Measurements from ENCODE around the gene RFTN1. TPM values are rescaled to one million over a fixed set of nuclear protein-coding genes. Genes with fewer than 3 reads are reported as not detected.

Gene RFTN1
- total RNA-seq, 3 donors from 2014 or later (not counting 1 experiment from before 2014, with no cell fraction given) = 112 to 135 (median 115) TPM

- H3K27ac ChIP-seq (ENCODE audit: low read length) = no peak overlapping the region
- ATAC-seq (no peak), DNase-seq (no peak)
- Mint-ChIP-seq H3K4me3 (no peak overlapping the region), H3K9me3 (no peaks in the 10 kb centered on the region), H3K4me1 (peaks cover 15 to 20% of the 10 kb centered on the region in 2 donors), H3K27me3 (ENCODE audit: low read depth in 2 of 2) (peaks cover 0 to 9% of the 10 kb centered on the region in 2 donors), H3K36me3 (no peaks in the 10 kb centered on the region), H3K27ac (no peak overlapping the region)
- intact Hi-C loops (cut with micrococcal nuclease) = no loop called here
- H3K27me3 ChIP-seq (ENCODE audit: control insufficient read depth, insufficient read depth, low read length) = no peaks in the 10 kb centered on the region
- no peaks in the 10 kb centered on the region for H3K36me3 ChIP-seq (ENCODE audit: control insufficient read depth, insufficient read depth, low read length)
- WGBS (ENCODE audit: insufficient coverage) = 95% methylated on average over 2 of the region's 3 CpGs
- peaks cover 8% of the 10 kb centered on the region for H3K4me1 ChIP-seq (ENCODE audit: control insufficient read depth, insufficient read depth, low read length)
- TF ChIP-seq CTCF (IDR thresholded peaks at IDR 0.05) = no peak
- H3K4me3 ChIP-seq (ENCODE audit: low read length) = no peak overlapping the region
- H3K9me3 ChIP-seq (ENCODE audit: control insufficient read depth, insufficient read depth, low read length) = no peaks in the 10 kb centered on the region
These were observed 39.3 kb upstream of the RFTN1 start for GRCh38 chr3:16552757-16553156.

- intact Hi-C loops (cut with micrococcal nuclease) = loop anchor here (2.0 kb wide), 2 partner anchors 213 to 503 kb away; no protein-coding TSS in a partner anchor
- no peak for DNase-seq
- Mint-ChIP-seq H3K27ac (peak overlapping the region; percentile 12 to 69), H3K9me3 (no peaks in the 10 kb centered on the region), H3K4me1 (peaks cover 28 to 33% of the 10 kb centered on the region in 2 donors), H3K36me3 (no peaks in the 10 kb centered on the region), H3K4me3 (no peak overlapping the region), H3K27me3 (ENCODE audit: low read depth in 2 of 2) (peaks cover 0 to 9% of the 10 kb centered on the region in 2 donors)
- no peaks in the 10 kb centered on the region for H3K27me3 ChIP-seq (ENCODE audit: control insufficient read depth, insufficient read depth, low read length)
- H3K9me3 ChIP-seq (ENCODE audit: control insufficient read depth, insufficient read depth, low read length) = no peaks in the 10 kb centered on the region
- TF ChIP-seq CTCF (IDR thresholded peaks at IDR 0.05) = no peak
- peaks cover 11% of the 10 kb centered on the region for H3K4me1 ChIP-seq (ENCODE audit: control insufficient read depth, insufficient read depth, low read length)
- no peak overlapping the region for H3K4me3 ChIP-seq (ENCODE audit: low read length)
- 93% methylated on average over 4 of the region's 4 CpGs for WGBS (ENCODE audit: insufficient coverage)
- no peaks in the 10 kb centered on the region for H3K36me3 ChIP-seq (ENCODE audit: control insufficient read depth, insufficient read depth, low read length)
- no peak overlapping the region for H3K27ac ChIP-seq (ENCODE audit: low read length)
- ATAC-seq = no peak
These were observed 38.0 kb upstream of the RFTN1 start for GRCh38 chr3:16551342-16551976.

GRCh38 chr3:16550676-16551341 lies 37.3 kb upstream of the RFTN1 start:
- H3K36me3 Mint-ChIP-seq = no peaks in the 10 kb centered on the region
- ATAC-seq (peak; percentile 86 to 90 (median 88)), DNase-seq (peak; percentile 56 to 91)
- no peaks in the 10 kb centered on the region for H3K9me3 Mint-ChIP-seq
- H3K27ac ChIP-seq (ENCODE audit: low read length) = no peak overlapping the region
- peak overlapping the region; percentile 40 for H3K4me3 Mint-ChIP-seq
- H3K4me1 ChIP-seq (ENCODE audit: control insufficient read depth, insufficient read depth, low read length) = peaks cover 17% of the 10 kb centered on the region
- intact Hi-C loops (cut with micrococcal nuclease) = loop anchor here (1.0 to 2.0 kb wide), 4 partner anchors 212 to 502 kb away; partner anchors contain the start of gene OXNAD1
- peak; percentile 93 for TF ChIP-seq CTCF (IDR thresholded peaks at IDR 0.05)
- H3K36me3 ChIP-seq (ENCODE audit: control insufficient read depth, insufficient read depth, low read length) = no peaks in the 10 kb centered on the region
- peak overlapping the region; percentile 31 to 69 for H3K27ac Mint-ChIP-seq
- no peak overlapping the region for H3K4me3 ChIP-seq (ENCODE audit: low read length)
- 25% methylated on average over 5 of the region's 7 CpGs for WGBS (ENCODE audit: insufficient coverage)
- no peaks in the 10 kb centered on the region for H3K9me3 ChIP-seq (ENCODE audit: control insufficient read depth, insufficient read depth, low read length)
- H3K4me1 Mint-ChIP-seq = peaks cover 34 to 40% of the 10 kb centered on the region in 2 donors
- H3K27me3 Mint-ChIP-seq (ENCODE audit: low read depth in 2 of 2) = peaks cover 0 to 9% of the 10 kb centered on the region in 2 donors
- no peaks in the 10 kb centered on the region for H3K27me3 ChIP-seq (ENCODE audit: control insufficient read depth, insufficient read depth, low read length)
